SW480 (cell line): Measurements from ENCODE around the gene POU5F1.
"Not testable (repeated sequence)": the region's sequence is repeated elsewhere in the genome, so short reads cannot be mapped to it uniquely, and the experiment has no call there.

ENCODE experiments used
- DNase-seq: peaks from one replicate; pipeline ENCODE4 v3.0.0-alpha.2; 2016; ENCODE audit warnings: low spot score

POU5F1 gene

DNA sequence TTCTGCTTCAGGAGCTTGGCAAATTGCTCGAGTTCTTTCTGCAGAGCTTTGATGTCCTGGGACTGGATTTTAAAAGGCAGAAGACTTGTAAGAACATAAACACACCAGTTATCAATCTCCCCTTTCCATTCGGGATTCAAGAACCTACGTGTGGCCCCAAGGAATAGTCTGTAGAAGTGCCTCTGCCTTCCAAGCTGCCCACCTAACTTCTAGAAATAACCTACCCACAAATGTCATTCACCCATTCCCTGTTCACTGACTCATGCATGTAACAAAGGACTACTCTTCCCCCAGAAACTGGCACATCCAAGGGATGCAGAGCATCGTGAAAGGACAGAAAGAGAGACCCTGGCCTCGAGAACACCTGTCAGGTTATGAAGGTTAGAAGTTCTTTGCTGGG is 4.5 kb downstream of the POU5F1 start:
- no peak for DNase-seq

DNA sequence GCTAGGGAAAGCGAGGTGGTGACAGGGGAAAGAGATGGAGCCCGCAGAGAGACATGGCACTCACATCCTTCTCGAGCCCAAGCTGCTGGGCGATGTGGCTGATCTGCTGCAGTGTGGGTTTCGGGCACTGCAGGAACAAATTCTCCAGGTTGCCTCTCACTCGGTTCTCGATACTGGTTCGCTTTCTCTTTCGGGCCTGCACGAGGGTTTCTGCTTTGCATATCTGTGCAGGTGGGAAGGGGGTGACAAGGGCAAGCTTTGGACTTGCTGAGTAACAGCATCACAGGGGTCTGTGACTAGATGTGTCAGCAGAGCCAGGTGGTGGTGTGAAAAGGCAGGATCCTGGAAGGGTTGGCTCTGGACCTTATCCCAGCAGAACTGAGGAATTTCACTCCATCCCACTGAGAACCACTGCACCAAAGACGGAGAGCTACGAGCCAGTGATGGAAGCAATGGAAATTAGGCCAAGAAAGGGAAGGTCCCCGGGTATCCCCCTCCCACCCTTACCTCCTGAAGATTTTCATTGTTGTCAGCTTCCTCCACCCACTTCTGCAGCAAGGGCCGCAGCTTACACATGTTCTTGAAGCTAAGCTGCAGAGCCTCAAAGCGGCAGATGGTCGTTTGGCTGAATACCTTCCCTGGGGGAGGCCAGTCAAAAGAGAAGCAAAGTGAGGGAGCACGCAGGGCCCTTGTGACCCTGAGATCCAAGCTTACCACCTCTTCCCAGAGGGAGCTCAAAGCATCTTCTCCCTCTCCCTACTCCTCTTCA is 5.2 kb downstream of the POU5F1 start:
- not testable (repeated sequence) for DNase-seq

DNA sequence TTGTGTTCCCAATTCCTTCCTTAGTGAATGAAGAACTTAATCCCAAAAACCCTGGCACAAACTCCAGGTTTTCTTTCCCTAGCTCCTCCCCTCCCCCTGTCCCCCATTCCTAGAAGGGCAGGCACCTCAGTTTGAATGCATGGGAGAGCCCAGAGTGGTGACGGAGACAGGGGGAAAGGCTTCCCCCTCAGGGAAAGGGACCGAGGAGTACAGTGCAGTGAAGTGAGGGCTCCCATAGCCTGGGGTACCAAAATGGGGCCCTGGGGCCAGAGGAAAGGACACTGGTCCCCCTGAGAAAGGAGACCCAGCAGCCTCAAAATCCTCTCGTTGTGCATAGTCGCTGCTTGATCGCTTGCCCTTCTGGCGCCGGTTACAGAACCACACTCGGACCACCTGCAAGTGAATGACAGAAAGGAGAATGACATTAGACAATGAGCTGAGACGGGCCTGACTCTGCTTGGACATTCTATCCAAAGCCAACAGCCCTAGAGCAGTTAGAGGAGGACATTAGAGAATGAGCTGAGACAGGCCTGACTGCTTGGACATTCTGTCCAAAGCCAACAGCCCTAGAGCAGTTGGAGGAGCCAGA is 5.9 kb downstream of the POU5F1 start:
- not testable (repeated sequence) for DNase-seq

DNA sequence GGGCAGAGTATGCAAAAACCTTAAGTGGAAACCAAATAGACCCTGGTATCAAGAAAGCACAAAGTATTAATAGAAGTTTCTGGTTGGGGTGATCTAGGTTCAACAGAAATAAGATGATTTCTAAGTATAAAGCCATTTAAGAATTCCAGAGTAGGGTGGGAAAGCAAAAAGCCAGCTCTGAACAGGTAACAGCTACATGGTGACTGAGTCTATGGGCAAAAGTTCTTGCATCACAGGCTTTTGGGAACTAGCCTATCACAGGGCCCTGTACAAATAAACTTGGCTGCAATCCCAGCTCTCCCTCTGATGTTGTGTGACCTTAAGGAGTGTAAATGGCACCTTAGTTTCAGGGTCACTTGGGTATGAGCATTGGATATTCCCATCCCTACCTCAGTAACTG is 6.6 kb downstream of the POU5F1 start:
- DNase-seq: no peak

DNA sequence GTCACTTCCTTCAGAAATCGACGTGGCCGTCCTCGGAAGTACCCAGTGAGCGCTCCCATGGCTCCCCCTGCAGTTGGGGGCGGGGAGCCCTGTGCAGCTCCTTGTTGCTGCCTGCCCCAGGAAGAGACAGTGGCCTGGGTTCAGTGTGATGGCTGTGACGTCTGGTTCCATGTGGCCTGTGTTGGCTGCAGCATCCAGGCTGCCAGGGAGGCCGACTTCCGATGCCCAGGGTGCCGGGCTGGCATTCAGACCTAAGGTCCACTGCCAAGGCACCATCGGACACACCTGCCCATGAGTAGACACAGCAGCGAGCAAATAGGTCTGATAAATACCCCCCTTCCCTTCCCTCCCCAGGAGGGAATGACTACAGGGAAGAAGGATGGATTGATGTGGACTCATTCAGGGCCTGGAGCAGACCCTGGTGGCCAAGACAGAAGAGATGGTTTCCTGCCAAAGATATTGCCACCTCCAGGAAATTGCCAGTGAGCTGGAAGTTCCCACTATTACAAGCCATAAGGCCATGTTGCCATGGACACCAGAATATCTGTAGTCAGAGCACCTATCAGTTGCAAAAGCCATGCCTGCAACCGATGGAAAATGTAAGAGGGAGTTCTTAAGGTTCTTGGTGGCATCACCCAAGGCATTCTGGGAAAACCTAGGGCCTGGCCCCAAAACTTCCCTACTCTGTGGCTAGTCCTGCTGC is 7.9 kb downstream of the POU5F1 start:
- DNase-seq: no peak

DNA sequence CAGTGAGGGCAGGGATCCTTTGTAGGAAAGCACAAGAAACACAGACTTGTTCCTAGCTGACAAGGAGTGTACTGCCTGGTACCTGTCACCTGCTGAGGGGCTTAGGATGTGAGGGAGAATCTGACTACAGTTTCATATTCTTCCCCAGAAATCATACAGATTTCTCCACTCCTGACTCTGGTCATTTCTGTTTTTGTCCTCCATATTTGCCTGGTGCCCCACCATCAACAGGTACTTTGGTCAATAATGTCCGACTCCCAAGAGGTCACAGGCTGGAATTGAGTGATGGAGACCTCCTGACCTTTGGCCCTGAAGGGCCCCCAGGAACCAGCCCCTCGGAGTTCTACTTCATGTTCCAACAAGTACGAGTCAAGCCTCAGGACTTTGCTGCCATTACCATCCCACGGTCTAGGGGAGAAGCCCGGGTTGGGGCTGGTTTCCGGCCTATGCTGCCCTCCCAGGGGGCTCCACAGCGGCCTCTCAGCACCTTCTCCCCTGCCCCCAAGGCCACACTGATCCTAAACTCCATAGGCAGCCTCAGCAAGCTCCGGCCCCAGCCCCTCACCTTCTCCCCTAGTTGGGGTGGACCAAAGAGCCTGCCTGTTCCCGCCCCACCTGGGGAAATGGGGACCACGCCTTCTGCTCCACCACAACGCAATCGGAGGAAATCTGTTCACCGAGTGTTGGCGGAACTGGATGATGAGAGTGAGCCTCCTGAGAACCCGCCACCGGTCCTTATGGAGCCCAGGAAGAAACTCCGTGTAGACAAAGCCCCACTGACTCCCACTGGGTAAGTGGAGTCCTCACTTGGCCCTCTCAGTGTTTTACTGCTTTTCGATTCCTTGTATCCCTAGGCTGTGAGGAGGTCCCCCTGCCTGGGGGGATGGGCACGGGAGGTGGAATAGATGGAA is 9.0 kb downstream of the POU5F1 start:
- DNase-seq: no peak

DNA sequence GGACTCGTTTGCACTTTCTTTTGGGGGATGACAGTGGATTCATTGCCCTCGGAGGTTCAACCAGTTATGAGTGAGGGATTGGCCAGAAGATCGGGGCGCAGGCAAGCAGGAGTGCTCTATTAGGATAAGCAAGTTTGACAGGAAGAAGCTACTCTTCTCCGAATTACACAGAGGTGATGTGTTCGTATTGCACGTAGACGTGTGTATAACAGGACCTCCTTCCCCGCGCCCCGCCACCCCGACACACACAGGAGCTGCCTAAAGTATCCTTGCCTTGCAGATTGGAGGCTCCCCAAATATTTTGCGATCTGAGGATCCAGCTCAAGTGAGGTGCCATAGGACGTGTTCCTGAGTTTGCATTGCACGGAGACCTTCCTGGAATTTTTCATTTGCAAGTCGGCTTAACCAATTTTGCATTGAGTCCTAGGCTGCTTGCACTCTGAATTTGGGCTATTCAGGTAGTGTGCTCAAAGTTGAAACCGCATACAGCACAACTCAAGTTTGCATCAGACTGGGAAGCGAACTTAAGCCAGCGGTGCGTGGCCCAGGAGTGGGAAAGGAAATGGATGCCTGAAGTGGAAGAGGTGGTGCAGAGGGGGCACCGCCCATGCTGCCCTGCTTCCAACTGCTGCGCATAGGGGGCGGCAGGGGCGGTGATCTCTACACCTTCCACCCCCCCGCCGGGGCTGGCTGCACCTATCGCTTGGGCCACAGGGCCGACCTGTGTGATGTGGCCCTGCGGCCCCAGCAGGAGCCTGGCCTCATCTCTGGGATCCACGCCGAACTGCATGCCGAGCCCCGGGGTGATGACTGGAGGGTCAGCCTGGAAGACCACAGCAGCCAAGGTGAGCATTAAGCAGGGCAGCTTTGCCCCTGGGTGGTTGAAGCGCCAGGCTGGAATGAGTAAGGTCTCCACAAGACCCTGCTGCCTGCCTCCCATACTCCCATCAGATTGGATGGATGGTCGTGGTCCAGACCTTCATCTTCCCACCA is 11.3 kb downstream of the POU5F1 start:
- DNase-seq: peak; percentile 23

DNA sequence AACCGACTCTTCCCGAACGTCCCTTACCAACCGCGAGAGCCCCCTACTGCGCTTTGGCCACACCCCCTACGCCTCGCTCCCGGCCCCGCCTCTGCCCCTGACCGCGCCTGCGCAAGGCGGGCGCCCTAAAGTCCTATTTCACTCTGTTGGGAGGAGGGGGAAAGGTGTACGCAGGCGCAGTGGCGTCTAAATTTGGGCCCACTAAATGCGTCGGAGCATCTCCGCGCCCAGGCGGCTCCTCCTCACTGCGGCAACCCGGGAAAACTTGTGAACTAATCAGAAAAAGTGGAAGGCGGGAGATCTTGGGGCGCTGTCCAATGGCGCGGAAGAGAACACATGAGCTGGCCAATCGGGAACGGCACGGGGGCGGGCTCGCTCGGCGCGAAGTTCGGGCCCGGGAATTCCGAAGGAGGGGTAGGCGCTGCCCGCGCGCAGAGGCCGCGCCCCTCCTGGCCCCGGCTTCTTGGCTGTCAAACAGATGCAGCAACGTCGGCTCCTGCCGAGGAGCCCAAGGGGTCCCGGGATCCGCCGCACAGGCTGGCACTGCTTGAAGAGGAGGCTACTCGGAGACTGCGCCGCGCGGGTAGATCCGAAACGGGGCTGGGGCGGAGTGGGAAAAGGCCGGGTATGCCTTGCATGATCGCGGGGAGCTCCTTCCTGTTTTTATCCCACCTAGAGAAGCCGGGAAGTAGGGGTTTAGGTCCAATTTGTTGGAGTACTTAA is 12.2 kb downstream of the POU5F1 start, which contains the start of gene TCF19:
Gene TCF19 (plus strand): TSS at position 450 of the 723 bp plus-strand sequence. CDS start 881 bp downstream, outside the sequence.
- DNase-seq: peak; percentile 96

DNA sequence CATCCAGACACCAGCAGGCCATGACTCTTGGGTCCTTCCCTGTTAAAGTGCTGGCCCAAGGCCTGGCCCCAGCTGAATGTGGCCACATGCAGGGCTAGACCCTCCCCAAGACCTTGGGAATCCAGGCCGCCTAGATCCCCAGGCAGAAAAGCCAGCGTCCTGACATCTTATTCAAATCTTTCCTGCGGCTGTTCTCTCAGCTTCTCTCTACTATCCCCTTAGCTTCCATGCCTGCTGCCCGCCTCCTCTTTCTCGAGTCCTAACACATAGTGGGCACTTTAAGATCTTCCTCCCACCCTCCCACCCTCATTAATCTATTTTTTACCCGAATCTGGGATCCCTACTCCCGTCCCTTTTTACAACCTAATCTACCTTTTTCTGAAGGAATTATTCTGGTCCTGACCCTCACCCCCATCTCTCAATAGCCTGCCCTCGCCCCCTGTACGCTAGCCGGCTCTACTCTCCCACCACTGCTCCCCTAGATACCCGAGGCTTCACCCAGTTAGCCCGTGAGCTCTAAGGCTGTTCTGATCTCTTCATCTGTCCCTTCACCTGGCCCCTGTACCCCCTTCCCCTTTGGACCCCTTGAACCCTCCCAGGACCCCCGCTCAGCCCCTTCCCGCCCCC is 12.9 kb downstream of the POU5F1 start, which contains the start of gene CCHCR1:
Gene CCHCR1 (minus strand): TSS at position 290 of the 627 bp plus-strand sequence. CDS start 202 bp downstream, at position 88.
- no peak for DNase-seq

DNA sequence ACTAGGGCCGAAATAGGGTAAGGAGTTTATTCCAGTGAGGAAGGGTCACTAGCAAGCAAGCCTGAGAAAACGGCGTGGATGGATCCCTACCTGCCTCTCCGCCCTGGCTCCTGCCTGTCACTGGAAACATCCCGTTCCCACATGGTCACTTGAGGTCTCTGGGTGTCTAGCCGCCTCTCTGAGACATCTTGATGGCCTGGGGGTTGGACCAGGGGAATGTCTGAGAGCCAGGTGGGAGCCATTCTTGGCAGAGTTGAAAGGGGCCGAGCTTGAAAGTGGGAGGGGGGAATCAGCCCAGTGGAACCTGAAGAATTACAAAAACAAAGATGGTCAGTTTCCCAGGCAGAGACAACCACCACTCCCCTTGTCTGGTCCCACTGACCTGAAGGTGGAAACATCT is 13.8 kb downstream of the POU5F1 start:
- DNase-seq: no peak

DNA sequence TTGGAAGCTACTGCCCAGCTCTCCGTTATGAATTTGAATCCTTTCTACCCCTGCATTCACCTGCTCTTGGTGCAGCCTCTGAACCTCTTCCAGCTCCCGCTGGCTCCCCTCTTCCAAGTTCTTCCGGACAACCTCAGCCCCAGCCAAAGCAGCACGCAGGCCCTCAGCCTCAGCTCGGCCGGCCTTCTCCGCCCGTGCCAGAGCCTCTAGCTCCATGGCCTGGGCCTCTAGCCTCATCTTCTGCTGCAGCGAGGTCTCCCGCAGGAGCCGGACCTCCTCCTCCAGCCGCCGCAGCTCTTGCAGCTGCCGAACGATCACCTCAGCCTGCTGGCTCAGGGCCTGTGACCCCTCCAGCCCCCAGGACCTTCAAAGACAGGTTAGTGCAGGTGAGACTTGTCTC is 16.0 kb downstream of the POU5F1 start:
- no peak for DNase-seq

DNA sequence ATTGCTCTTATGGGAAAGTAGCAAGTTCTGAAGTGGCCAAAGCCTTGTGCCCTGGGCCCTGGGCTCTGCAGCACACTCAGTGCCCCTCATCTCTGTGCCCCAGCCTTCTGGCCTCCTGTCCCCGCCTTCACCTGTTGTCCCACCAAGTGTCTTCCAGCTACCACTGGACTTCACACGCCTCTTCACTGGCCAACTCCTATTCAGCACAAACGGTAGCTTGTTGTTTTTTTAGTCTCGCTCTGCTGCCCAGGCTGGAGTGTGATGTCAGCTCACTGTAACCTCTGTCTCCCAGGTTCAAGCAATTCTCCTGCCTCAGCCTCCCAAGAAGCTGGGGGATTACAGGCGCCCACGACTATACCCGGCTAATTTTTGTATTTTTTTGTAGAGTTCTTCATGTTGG is 17.7 kb downstream of the POU5F1 start:
- DNase-seq: no peak

DNA sequence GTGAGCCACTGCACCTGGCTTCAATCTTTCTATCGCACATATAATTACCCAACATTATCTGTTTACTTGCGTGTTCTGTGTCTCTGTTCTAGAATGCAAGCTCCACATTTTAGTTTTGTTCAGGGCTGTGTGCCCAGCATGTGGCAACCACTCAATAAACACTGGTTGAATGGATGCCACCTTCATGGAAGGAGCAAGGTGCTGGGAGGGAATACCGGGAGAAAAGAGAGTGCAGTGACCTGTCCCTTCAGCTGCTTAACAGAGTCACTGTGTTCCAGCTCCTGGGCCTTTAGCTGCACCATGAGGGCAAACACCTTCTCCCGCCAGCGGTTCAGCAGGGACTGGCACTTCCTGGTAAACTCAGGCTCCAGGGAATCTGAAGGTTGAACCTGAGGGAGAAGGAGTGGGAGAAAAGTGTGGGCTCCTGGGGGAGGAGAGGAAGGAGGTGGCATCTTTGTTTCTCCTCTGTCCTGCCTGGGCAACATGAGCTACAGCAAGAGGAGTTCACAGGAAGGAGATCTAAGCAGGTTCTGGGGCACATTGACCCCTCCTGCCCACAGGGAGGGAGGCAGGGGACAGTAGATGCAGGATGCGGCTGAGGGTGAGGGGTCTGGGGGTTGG is 20.5 kb downstream of the POU5F1 start:
- DNase-seq: no peak

DNA sequence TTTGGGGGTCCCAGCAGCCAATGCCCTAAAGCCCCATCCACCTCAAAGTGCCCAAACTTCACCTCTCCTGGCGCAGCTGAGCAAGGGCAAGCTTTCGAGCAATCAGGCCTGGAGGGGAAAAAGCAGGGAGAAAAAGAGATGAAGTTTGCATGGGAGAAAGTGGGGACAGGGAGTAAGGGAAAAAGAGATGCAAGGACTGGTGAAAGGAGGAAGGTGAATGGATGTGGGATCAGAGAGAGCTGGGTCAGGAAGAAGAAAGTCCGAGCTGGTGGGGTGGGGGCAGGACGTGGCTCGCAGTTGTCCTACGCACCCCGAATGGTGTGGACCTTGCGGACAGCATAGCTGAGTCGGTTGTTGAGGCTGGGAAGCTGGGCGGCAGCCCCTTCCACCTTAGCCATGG is 25.1 kb downstream of the POU5F1 start:
- DNase-seq: no peak

DNA sequence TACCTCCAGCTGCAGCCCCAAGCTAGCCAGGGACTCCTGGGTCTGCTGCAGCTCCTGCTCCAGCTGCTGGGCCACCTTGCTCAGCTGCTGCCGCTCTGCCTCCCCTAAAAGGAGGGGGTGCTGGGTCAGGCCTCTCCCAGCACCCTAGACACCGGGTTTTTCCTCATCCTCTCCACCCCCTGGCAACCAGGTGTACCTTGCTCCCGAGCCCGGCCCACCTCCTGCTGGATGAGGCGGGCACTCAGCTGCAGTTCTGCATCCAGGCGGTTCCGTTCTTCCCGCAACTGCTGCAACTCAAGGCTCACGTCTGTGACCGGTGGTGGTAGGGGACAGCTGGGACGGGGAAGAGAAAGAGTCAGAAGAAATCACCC is 25.5 kb downstream of the POU5F1 start:
- DNase-seq: no peak

DNA sequence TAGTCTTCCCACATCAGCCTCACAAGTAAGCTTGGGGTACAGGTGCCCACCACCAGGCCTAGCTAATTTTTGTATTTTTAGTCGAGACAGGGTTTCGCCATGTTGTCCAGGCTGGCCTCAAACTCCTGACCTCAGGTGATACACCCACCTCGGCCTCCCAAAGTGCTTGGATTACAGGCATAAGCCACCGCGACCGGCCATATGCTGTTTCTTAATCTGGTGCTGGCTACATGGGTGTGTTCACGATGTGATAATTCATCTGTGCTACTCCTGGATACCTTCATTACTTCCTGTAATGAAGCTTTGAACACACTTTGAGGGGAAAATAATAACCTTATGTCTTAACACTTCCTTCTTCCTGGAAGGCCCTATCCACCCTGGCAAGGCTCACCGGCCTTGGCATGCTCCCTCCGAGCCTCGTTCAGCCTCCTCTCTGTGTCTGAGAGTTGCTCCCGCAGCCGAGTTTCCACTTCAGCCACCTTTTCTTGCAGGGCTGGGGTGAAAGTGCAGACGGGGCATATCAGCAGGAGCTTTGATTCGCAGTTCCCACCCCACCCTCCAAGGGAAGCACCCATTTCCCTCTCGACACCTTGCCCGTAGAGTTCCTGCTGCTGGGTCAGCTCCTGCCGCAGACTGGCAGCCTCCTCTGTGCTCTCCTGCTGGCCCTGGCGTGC is 26.0 kb downstream of the POU5F1 start:
- DNase-seq: no peak

DNA sequence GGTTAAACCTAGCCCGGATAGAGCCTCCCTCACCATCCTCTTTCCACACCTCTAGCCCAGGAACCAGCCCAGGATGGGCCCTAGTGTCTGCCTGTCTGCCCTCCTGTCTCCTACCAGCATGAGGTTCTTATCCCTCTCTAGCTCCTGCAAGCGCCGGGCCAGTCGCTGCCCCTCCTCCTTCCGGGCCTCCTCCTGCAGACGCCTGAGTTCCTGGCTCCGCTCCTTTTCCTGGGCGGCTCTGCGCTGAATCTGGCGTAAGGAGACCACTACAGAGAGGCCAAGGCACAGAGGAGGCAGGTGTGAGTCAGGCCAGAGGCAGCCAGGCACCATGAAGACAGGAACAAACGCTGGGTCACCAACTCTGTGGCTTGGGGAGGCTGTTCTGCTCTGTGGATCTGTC is 27.3 kb downstream of the POU5F1 start:
- no peak for DNase-seq

DNA sequence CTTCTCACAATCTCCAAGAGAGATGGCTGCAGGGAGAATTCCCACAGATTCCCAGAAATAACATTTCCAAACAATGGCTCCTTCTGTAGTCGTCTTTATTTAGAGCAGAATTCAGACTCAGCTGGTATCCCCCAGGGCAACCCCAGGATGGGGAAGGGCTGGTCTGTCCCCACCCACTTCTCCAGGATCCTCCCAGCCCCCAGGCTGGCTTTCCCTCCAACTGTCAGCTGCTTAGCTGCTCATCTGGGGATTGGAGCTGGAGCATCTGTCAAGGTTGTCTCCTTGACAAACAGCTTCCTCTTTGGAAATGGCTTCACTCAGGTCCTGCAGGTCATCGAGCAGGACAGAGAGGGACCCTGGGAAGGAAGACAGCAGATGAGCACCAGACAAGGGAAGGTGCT is 28.1 kb downstream of the POU5F1 start:
- no peak for DNase-seq

DNA sequence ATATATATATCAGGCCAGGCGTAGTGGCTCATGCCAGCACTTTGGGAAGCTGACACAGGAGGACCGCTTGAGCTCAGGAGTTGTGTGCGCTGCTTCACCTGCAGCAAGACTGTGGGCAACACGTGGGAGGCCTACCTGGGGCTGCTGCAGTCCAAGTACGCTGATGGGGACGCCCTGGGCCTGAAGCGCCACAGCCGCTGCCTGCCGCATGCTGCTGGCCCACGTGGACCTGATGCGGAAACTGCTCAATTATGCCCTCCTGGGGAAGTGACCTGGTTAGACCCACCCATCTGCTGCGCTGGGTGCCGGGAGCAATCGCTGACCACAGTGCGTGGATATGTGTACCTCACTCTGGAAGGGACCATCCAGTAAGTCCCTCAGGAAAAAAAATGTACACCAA is 29.8 kb downstream of the POU5F1 start:
- no peak for DNase-seq
